ENCODE data around the gene ADARB2.

- TF ChIP-seq, protein P1, sequence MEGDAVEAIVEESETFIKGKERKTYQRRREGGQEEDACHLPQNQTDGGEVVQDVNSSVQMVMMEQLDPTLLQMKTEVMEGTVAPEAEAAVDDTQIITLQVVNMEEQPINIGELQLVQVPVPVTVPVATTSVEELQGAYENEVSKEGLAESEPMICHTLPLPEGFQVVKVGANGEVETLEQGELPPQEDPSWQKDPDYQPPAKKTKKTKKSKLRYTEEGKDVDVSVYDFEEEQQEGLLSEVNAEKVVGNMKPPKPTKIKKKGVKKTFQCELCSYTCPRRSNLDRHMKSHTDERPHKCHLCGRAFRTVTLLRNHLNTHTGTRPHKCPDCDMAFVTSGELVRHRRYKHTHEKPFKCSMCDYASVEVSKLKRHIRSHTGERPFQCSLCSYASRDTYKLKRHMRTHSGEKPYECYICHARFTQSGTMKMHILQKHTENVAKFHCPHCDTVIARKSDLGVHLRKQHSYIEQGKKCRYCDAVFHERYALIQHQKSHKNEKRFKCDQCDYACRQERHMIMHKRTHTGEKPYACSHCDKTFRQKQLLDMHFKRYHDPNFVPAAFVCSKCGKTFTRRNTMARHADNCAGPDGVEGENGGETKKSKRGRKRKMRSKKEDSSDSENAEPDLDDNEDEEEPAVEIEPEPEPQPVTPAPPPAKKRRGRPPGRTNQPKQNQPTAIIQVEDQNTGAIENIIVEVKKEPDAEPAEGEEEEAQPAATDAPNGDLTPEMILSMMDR (conservative IDR thresholded peaks at IDR 0.05 in 1 of 2, IDR thresholded peaks at IDR 0.05 in 1 of 2; ENCODE audit: low read depth in 1 of 2, low read length in 2 of 2), result no peak
- TF ChIP-seq EZH2 (IDR thresholded peaks at IDR 0.05; ENCODE audit: low read length, missing control alignments), result no peak
Measured at GRCh38 chr10:1395025-1395480, 342.3 kb downstream of the ADARB2 start.
